Stimulated activated CD8-positive, alpha-beta memory T cell treated with anti-CD3 and anti-CD28 coated beads, Interleukin-12 subunit alpha, Interleukin-12 subunit beta, amount 100 ng/mL, for 24 hours (primary cell): Measurements from ENCODE around the gene TNFRSF12A.

Experiments
- DNase-seq: peaks from one replicate; pipeline ENCODE4 v3.0.0-alpha.2; 2020; ENCODE audit errors: extremely low read depth

Gene TNFRSF12A

DNA sequence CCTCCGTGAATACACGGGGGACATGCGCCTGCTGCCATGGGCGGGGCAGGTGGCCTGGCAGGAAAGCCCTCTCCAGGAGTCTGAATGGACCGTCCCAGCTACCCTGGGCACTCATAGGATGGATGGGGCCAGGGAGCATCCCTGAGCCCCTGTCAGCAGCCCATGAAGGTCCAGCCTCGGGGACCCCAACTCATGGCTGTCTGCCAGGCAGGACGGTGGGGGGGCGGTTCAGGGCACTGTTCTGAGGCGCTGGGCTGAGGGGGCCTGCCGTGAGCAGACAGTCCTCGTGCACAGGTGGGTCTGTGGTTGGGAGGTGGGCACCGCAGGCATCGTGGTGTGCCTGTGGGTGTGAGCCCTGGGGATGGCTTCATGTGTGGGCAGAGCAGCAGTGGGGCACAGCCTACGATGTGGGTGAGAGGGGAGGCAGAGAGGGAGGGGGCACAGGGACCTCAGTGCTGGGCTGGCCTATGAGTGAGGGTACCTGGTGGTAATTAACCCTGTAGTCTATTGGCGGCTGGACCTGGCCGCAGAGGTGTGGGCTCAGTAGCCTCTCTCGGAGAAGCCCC is 33.5 kb upstream of the TNFRSF12A start:
- DNase-seq, result no peak

DNA sequence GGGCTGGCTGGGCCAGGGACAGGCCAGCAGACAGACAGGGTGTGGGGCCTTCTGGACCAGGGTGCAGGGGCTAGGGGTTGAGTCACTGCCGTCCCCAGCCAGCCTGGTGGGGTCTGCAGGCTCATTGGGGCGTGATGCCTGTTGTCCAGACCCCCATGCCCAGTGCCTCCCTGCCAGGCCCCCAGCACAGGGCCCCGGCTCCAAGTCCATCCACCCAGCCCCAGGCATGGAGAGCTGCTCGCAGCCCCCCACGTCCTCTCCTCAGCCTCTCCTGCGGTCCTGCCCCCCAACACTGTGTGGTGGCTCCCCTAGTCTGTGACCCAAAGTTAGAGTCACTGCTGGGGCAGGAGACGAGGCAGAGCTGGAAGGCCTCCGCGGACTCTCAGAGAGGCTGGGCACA is 32.9 kb upstream of the TNFRSF12A start:
- no peak for DNase-seq

DNA sequence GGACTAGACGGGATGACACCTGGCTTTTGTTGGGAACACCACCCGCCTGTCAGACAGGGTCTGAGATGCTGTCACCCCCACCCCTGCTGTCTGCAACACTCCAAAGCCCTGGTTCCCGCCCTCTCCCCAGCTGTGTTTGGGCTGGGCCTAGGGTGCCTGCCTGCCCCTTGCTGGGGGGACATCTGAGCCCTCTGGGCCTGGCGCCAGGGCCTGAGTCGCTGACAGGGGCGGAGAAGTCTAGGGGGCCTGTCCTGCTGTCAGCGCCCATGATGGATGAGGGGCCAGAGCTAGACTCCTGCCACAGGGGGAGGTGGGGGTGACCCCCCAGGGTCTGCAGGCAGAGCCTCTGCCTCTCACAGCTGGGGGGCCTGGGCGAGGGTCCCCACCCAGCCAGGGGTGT is 32.3 kb upstream of the TNFRSF12A start:
- no peak for DNase-seq

DNA sequence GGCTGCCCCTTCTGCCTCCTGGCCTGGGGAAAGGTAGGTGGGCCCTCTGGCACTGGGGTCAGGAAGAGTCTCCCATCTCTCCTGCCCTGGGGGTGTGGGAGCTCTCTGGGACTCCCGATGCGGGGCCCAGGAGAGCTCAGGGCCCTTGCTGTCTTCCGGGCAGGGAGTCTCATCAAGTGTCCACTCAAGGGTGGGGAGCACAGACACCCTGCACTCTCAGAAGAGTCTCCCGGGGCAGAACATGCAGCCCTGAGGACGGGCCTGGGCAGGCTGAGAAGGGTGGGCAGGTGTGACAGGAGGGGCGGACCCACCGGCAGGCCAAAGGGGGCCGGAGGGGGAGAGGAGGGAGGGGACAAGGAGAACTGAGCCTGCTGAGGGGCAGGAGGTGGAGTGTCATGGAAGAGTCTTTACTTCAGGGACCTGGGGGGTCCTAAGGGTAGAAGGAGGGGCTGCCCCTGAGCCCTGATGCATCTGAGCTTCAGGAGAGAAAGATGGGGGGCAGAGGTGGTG is 31.5 kb upstream of the TNFRSF12A start:
- DNase-seq, result no peak

DNA sequence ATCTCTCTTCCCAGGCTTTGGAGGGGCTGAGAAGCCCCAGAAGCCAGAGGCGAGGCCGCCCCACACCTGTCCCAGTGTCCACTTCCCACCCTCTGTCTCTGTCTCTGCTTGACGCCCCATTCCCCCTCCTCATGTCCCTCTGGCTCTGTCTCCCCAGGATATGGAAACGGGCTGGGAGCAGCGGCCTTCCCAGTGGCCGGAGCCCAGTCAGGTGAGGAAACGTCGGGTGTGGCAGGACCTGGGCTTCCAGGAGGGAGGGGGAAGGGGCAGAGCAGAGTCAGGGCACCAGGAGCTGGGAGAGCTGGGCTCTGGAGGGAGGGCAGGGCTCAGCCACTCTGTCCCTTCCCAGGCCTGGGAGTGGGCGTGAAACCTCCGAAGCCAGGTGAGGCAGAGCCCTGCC is 29.3 kb upstream of the TNFRSF12A start:
- DNase-seq, result no peak

DNA sequence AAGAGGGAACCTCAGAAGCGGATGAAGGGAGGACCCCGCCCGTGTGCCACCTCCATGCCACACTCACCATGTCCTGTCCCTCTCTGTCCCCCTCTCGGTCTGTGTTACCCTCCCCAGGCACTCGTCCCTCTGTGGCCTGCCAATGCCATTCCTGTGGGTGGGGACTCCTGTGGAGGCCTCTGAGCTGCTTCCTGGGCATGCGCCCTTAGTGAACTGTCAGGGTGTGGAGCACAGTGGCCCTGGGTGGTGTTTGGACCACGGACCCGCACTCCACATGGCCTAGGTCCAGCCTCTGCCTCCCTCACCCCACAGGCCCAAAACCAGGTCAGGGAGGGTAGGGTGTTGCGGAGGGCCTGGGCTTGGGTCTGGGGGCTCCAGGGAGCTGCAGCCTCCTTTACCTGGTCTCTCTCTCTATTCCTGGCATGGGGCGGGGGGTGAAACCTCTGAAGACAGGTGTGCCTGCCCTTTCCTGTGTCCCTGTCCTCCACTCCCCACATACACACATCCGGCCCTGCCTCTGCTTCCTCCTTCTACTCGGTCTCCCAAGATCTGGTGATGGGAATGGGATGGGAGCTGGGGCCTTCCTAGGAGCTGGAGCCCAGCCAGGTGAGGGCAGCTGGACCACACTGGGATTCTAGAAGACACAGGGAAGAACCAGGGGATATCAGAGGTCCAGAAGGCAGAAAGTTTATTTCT is 28.5 kb upstream of the TNFRSF12A start:
- DNase-seq, result no peak

DNA sequence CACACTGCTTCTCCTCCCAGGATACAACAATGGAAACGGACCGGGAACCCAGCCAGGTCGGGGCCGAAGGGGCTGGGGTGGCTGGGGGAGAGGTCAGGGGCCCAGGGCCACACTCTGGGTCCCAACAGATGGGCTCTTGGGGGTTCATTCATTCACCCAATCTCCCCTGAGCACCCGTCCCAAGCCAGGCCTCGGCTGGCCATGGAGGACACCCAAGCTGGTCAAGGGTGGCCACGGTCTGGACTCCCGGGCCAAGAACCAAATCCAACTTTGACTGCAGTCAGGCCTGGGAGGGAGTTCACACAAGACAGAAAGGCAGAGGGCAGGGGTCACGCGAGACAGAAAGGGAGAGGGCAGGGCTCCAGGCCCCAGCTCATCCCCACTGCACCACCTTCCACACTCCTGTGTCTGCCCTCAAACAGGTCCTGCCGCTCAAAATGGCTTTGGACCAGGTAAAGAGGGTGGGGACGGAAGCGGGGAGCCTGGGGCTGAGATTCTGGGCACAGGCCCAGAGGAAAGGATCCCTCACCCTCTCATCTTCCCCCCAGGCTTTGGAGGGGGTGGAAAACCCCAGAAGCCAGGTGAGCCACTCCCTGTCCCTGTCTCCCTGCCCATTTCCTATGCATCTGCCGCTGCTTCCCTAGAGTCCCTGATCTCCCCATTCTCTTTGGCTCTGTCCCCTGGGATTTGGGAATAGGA is 27.6 kb upstream of the TNFRSF12A start:
- no peak for DNase-seq

DNA sequence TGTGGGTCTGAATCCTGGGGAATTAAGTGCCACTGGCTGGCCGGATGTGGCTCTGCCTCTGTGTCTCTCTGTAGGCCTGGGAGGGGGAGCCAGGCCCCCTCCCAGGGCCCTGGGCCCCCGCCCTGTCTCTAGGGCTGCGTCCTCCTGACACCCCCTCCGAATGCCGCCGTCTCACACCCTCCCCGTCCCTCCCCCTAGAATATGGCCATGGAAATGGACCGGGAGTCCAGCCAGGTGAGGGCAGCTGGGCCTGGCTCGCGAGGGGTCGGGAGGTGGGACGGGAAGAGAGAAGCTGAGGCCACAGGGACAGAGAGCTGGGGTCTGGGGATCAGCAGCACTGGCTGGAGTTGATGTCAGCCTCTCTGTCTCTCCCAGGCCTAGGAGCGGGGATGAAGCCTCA is 23.9 kb upstream of the TNFRSF12A start:
- DNase-seq, result no peak

DNA sequence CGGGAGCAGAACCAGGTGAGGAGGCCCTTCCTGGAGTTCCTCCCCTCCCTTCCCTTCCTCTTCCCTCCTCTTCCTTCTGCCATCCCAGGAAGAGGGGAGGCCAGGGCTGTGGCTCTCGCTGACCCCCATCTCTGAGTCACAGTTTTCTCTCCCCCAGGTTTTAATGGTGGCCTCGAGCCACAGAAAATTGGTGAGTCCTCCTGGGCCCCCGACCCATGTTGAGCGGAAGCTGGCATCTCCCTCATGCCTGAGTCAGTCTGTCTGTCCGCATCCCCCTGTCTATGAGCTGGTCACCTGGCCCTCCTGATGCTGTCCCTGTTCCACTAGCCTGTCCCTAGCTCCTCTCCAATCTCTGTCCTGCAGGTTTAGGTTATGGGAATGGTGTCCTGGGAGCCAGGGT is 20.2 kb upstream of the TNFRSF12A start:
- no peak for DNase-seq

DNA sequence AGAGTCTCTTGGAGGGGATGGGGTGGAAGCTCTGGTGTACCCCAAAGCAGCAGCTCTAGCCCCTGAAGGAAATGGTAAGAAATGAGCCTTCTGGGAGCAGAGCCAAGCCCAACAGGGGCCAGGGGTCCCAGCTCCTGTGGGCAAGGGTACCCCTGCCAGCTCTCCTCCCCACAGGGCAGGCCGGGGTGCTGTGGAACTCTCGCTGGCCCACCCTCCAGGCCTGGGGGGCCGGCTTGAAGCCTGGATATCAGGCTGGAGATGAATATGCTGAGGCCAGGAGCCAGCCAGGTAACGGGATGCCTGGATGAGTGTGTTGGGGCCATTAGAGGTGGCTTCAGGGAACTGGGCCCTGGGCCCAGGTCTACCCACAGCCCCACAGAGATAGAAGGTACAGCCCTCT is 19.6 kb upstream of the TNFRSF12A start:
- no peak for DNase-seq

DNA sequence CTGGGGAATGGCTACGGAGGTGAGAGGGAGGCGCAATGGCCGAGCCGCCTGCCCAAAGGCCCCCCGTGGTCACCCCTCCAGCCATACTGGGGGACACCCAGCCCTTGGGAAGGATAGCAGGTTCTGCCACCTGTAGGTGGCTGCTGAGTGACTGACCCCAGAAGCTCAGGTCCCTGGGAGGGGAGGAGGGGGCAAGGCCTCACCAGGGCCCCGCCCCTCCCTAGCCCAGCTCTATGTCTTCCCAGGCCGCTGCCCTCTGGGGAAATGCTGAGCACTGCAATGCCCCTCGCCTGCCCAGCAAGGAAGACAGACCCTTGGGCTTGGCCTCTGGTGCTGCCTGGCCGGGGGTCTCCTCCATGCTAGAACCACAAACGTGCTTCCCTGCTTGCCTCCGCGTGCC is 18.9 kb upstream of the TNFRSF12A start:
- no peak for DNase-seq

DNA sequence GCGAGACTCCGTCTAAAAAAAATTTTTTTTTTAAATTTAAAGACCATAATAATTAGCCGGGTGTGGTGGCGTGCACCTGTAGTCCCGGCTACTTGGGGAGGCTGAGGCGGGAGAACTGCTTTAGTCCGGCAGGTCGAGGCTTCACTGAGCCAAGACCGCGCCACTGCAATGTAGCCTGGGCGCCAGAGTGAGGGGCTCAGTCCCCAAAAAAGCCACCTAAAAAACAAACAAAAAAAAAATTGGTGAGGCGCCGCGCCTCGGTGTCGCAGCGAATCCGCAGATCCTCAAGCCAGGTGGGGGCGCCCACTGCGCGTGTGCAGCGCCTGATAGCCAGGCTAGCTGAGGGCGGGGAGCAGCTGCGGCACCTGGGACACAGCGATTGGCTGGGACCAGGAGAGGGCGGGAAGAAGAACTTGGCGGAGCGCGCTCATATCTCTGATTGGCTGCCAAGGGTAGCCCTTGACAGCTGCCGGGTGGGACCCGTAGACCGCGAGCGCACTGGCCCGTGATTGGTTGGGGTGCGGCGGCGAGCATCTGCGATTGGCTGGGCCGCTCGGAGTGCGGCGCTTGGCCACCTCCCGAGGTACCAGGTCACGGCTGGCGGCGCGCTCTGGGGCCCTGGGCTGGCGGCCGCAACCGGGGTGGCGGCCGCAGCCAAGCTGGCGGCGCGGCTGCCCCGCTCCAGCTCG is 16.4 kb upstream of the TNFRSF12A start:
- DNase-seq, result peak; percentile 90

DNA sequence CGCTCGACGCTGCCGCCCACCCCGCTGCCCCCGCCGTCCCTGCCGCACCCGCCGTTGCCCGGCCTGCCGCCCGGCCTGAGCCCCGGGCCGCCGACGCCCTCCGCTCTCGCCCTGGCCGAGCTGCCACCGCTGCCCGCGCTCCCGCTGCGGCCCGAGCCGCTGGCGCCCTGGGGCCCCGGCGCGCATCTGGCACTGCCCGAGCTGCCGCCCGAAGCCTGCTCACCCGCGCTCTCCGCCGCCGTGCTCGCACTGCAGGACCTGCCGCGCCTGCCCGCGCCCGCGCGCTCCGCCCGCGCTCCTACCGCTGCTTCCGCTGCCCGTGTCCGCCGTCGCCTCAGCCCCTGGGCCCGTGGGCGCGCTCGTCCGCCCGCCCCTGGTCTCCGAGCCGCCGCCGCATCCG is 15.8 kb upstream of the TNFRSF12A start:
- DNase-seq, result no peak

DNA sequence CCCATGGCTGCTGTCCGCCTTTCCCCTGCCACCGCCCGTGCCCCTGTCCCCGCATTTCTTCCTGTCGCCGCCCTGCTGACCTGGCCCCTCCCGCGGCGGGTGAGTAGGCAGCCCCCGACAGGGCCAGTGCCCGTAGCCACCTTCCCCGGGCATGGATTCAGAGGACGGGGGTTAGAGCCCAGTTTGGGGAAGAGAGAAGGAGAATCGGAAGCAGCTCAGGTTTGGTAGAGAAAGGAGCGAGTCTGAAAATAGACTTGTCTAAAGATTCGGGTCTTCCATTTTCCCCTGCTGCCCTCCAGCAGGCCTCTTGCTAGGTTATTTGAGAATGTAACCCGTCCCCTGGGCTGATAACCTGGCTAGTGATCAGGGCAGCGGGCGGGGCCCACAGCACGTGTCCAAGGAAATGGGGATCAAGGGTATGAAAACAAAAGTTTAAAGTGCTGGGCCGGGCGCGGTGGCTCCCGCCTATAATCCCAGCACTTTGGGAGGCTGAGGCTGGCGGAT is 15.3 kb upstream of the TNFRSF12A start:
- no peak for DNase-seq

DNA sequence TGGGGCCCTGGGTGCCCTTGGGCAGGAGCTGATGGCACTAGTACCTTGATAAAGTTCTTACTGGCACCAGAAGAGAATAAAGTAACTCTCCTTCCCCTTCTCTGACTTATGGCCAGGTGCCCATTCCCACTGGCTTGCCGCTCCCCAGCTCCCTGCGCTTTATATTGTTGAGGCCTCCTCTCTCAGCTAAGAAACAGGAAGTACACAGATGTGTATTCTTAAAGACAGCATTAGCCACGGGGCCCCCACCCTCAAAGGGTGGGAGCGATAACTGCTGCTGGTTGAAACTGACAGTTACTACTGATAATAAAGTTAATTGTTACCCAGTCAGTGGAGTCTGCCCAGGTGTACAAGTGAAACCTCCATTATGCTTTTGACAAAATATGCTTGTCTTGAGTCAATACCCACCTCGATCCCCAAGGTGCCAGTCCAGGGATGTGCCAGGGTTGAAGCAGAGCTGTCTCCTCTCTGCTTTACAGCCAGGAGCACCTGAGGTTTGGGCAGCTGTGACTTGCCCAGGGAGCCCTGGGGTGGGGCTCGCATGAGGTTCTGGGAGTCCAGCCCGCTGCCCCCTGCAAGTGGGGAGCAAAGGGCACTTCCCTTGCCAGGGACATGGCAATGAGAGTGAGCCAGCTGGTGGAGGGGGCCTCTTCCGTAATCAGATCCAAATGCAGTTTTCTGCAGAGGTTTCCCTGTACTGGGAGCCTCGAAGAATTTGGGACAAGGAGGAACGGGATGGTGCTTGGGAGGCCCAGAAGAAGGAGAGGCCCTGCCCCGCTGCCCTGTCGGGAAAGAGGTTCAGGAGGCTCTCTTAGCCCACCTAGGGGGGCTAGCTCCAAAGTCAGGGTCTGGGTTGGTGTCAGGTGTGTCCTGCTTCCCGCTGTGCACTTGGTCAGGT is 12.9 kb upstream of the TNFRSF12A start:
- DNase-seq, result no peak

DNA sequence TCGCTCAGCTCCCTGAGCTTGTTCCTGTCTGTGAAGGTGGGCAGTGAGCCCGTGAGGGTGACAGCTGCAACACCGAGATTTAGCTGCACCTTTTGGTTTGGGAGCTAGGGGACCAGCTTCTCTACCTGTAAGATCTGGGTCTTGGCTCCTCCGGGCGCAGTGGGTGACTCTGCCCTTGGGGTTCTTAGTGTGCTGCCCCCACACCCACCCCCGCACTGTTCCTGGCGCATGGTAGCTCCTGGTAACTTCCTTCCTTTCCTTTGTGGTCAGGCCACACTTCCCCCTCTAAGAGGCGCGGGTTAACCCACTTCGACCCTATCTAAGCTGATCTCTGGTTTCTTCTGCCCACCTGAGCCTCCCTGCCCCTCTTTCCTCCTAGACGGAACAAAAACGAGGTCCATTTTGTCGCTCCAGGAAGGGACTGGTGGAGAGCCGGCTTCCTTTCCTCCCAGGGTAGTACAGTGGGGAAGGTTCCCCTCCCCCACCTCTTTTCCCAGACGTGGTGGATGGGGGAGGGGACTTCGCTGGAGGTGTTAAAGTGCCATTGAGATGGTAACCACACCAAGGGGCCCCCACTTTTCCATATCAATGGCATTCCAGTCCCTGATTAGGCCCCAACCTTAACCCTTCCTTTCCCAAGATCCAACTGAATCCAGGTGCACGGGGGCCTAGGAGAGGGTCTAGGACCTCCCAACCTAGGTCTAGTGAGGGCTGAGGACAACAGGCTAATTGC is 12.0 kb upstream of the TNFRSF12A start:
- no peak for DNase-seq

DNA sequence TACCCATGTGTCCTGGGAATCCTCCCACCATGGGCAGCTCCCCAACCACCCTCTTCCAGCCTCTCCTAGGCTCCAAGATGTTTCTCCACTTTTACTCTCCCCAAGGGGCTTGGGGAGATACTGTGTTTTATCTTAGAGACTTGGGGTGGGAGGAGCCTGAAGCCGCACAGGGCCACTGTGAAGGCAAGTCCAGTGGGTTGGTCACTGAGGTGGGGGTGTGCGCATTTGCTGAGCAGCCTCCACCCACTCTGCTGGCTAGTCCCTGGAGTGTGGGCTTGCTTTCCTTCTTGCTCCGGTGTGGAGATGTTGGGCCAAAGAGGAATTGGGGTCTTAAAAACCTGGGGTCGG is 11.5 kb upstream of the TNFRSF12A start:
- DNase-seq, result no peak

DNA sequence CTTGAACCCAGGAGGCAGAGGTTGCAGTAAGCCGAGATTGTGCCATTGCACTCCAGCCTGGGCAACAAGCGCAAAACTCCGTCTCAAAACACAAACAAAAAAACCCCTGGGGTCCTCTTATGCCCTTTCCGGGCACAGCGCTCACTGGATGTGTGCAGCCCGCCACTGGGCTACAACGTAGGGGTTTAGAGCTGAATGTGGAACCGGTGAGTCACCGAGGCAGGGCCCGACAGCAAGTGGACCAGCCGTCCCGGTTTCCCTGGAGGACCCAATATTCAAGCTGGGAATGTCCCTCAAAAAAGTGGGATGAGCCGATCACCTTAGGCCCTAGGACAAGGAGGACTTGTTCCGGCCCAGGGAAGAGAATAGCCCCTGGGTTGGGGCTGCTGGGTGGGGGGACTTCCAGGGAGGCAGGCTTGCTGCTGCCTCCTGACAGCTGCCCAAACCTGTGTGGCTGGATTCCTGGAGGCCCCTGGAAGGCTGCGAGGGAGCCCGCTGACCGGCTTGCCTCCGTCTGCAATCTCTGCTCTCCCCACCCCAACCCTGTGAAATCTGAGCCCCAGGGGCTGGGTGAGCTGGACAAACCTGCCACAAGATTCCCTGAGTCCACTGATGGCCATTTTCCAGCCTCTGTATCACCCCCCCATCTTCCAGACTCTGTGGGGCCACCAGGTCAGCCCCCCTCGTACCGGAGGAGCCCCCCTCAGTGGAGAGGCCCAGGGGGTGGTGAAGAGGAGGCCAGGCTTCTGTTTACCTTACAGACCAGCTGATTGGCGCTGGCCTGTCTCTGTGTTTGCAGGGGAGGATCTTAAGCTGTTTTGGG is 10.4 kb upstream of the TNFRSF12A start:
- DNase-seq, result no peak

DNA sequence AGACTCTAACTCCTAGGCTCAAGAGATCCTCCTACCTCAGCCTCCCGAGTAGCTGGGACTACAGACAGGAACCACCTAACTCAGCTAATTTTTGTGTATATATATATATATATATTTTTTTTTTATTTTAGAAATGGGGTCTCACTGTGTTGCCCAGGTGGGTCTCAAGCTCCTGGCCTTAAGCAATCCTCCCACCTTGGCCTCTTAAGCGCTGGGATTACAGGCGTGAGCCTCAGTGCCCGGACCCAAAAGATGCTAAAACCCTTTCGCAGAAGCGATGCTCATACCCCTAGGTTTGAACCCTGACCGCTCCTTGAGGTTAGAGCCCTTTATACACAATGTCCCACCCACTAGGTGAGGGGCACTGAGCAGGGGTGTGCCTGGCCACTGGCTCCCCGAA is 9.7 kb upstream of the TNFRSF12A start:
- no peak for DNase-seq

DNA sequence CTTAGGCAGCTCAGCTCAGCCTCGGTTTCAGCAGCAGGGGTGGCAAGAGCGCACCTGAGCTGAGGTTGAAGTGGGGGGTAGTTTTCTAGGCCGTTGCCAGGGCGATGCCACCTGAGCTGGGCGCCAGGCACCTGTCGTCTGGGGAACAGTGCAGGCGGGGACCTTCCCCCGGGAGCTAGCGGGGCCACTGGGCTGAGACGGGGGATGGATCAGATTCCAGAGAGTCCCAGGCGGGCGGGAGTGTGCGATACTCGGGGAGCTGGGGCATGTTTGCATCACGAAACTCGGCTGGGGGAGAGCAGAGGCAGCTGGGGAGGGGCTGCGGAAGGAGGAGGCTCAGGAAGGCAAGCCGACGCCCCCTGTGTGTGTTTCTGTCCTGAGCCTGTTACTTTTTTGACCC is 7.9 kb upstream of the TNFRSF12A start:
- no peak for DNase-seq
